ENCODE measurements around the gene CLCN5.

DNA sequence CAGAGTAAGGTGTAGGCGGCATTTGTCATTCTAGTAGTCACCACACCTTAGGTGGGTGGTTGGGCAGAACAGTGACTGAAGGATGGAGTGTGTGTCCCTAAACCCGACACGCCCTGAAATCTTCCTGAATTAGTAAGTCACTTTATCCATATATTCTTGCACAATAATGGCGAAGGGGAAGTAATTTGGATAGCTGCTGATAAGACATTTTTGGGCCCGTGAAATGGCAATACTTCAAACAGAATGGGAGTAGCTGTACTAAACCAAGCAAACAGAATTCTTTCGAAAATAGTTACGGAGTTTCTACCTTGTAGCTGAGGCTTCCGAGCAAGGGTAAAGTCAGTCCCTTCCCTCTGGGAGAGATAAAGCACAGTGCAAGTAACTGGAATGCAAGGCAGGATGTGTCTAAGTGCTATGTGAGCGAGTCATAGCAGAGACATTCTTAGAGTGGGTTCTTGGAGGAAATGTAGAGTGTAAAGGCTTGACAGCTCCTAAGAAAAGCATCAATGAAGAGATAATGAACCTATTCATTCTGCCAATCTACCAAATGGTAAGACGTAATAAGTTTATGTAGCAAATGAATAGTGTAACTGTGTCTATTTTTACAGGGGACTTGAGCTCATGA lies 72.8 kb downstream of the CLCN5 start:
- no peak for TF ChIP-seq EZH2phosphoT487 (IDR thresholded peaks at IDR 0.05; ENCODE audit: borderline replicate concordance, low read length)
- TF ChIP-seq, protein P1, sequence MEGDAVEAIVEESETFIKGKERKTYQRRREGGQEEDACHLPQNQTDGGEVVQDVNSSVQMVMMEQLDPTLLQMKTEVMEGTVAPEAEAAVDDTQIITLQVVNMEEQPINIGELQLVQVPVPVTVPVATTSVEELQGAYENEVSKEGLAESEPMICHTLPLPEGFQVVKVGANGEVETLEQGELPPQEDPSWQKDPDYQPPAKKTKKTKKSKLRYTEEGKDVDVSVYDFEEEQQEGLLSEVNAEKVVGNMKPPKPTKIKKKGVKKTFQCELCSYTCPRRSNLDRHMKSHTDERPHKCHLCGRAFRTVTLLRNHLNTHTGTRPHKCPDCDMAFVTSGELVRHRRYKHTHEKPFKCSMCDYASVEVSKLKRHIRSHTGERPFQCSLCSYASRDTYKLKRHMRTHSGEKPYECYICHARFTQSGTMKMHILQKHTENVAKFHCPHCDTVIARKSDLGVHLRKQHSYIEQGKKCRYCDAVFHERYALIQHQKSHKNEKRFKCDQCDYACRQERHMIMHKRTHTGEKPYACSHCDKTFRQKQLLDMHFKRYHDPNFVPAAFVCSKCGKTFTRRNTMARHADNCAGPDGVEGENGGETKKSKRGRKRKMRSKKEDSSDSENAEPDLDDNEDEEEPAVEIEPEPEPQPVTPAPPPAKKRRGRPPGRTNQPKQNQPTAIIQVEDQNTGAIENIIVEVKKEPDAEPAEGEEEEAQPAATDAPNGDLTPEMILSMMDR (IDR thresholded peaks at IDR 0.05; ENCODE audit: low read depth, low read length, poor library complexity, severe bottlenecking): no peak
